GM23338 (cell line): ENCODE data around the gene ITIH5.

ENCODE experiments used
- CREB1 ChIP-seq: fragments of 250-450 bp; sonication (Bioruptor Pico); IDR thresholded peaks from 2 replicates; pipeline ENCODE4 v1.5.0; 2020; ENCODE audit warnings: low read depth, mild to moderate bottlenecking, moderate library complexity
- CTCF ChIP-seq, 2 experiments: fragments of 200-600 bp in 1 of 2; sonication (generic) in 1 of 2; conservative IDR thresholded peaks; 2 replicates each; pipeline versions ENCODE4 v1.5.1 to v1.6.1; 2016 to 2017; ENCODE audit warnings: antibody characterized with exemption in 2 of 2, low read depth in 2 of 2, mild to moderate bottlenecking in 2 of 2, moderate library complexity in 1 of 2
- ETS1 ChIP-seq: IDR thresholded peaks from 2 replicates; pipeline ENCODE4 v1.6.1; 2016; ENCODE audit warnings: antibody characterized with exemption
- EZH2 ChIP-seq: fragments of 200-600 bp; sonication (generic); IDR thresholded peaks from one replicate; pipeline ENCODE4 v1.8.0; 2017; ENCODE audit warnings: antibody characterized with exemption, mild to moderate bottlenecking, low read depth; ENCODE audit not compliant: unreplicated experiment
- EZH2phosphoT487 ChIP-seq: fragments of 200-600 bp; sonication (generic); IDR thresholded peaks from one replicate; pipeline ENCODE4 v1.8.1; 2018; ENCODE audit warnings: antibody characterized with exemption; ENCODE audit not compliant: unreplicated experiment
- JUNB ChIP-seq: IDR thresholded peaks from one replicate; pipeline ENCODE4 v1.6.1; 2016; ENCODE audit warnings: antibody characterized with exemption; ENCODE audit not compliant: unreplicated experiment
- NANOG ChIP-seq: IDR thresholded peaks from 2 replicates; pipeline ENCODE4 v1.6.1; 2016; ENCODE audit warnings: antibody characterized with exemption, borderline replicate concordance
- POLR2AphosphoS5 ChIP-seq: IDR thresholded peaks from 2 replicates; pipeline ENCODE4 v1.6.1; 2016; ENCODE audit warnings: antibody characterized with exemption, low read depth
- REST ChIP-seq: IDR thresholded peaks from one replicate; pipeline ENCODE4 v1.6.1; 2018; ENCODE audit warnings: antibody characterized with exemption; ENCODE audit not compliant: unreplicated experiment
- STAT1 ChIP-seq: IDR thresholded peaks from one replicate; pipeline ENCODE4 v1.6.1; 2016; ENCODE audit warnings: antibody characterized with exemption; ENCODE audit not compliant: unreplicated experiment
- ZNF114 ChIP-seq: fragments of 250-450 bp; sonication (Bioruptor Pico); IDR thresholded peaks from 2 replicates; pipeline ENCODE4 v1.5.0; 2020; ENCODE audit warnings: mild to moderate bottlenecking, moderate library complexity
- ZNF462 ChIP-seq: fragments of 250-450 bp; sonication (Bioruptor Pico); IDR thresholded peaks from 2 replicates; pipeline ENCODE4 v1.5.0; 2020; ENCODE audit warnings: mild to moderate bottlenecking, moderate library complexity

- no peak for TF ChIP-seq CTCF (conservative IDR thresholded peaks at IDR 0.05; ENCODE audit: low read depth in 2 of 2)
- no peak for TF ChIP-seq POLR2AphosphoS5
- no peak for TF ChIP-seq EZH2phosphoT487
- TF ChIP-seq CREB1 (CRISPR knock-in tag): no peak
- TF ChIP-seq EZH2: no peak
- TF ChIP-seq REST: no peak
- TF ChIP-seq ZNF462: no peak
- TF ChIP-seq ETS1: no peak
- no peak for TF ChIP-seq NANOG
- no peak for TF ChIP-seq JUNB
- TF ChIP-seq STAT1: no peak
- no peak for TF ChIP-seq ZNF114 (CRISPR knock-in tag)
Observed at GRCh38 chr10:7666253-7667023, at the start of gene ITIH5.
